GM12874 (cell line): ENCODE measurements around the gene PRG3.

Source experiments
- CTCF ChIP-seq: IDR thresholded peaks from 2 replicates; pipeline ENCODE4 v1.5.1; 2011; ENCODE audit warnings: low read depth, mild to moderate bottlenecking, control low read depth, low read length, moderate library complexity; ENCODE audit not compliant: insufficient read depth

Gene PRG3, protein sequence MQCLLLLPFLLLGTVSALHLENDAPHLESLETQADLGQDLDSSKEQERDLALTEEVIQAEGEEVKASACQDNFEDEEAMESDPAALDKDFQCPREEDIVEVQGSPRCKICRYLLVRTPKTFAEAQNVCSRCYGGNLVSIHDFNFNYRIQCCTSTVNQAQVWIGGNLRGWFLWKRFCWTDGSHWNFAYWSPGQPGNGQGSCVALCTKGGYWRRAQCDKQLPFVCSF

GRCh38 chr11:57380975-57381374, at the start of gene PRG3:
Gene PRG3 (minus strand): TSS chr11:57381150. CDS start chr11:57380708, 442 bp downstream.
- no peak for TF ChIP-seq CTCF

DNA sequence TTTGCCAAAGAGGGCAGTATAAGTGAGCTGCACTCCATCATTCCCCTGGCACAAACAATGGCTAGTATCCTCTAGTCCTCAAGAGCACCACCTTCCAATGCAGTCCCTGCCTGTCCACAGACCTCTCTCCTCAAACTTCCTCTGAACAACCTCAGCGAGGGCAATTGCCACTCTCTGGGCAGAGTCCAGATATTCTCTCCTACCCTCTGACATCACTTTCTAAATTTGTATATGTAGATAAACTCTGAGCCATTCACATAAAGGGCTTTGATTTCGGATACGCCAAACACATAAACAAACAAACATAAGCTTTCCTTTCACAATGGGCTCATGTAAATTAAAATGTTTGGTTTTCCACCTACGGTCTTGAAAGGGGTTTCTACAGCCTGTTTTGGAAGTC, 49.0 kb upstream of the PRG3 start:
- no peak for TF ChIP-seq CTCF

- TF ChIP-seq CTCF: no peak
These were observed 47.7 kb upstream of the PRG3 start for GRCh38 chr11:57428643-57429042.

GRCh38 chr11:57427727-57428082, 46.8 kb upstream of the PRG3 start:
- TF ChIP-seq CTCF: no peak

GRCh38 chr11:57426929-57427726, 46.2 kb upstream of the PRG3 start, which contains the start of gene SLC43A3:
Gene SLC43A3 (minus strand): TSS chr11:57427121. CDS start chr11:57426172, 949 bp downstream.
- no peak for TF ChIP-seq CTCF

DNA sequence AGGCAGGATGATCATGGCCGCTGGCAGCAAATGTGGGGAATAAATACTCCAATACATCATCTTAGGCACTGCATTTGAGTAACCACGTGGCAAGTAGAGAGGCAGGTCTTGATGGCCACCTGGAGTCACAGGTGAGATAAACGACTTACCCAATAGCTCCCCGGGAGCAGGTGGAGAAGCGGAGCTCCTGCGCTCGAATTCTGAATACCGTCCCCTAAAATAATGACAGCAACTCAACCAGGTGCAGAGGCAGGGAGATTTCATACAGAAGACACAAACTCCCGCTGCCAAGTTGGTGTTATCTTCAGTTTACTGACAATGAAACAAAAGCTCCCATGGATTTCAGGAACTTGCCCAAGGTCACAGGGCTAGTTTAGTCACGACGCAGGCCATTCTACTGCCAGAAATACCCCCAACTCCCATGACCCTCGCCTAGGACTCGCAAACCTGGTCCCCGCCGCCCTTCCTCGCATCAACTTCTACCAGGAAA, 45.5 kb upstream of the PRG3 start:
- no peak for TF ChIP-seq CTCF

- TF ChIP-seq CTCF: no peak
These were observed 44.9 kb upstream of the PRG3 start for GRCh38 chr11:57425565-57426438.
